Subcutaneous abdominal adipose tissue (tissue), 5 donors: ENCODE results near the gene FHL2.

ENCODE experiments used
- H3K27ac ChIP-seq: one replicate; pipeline ENCODE4 v1.7.0; 2013; ENCODE audit warnings: low read depth, mild to moderate bottlenecking, inconsistent platforms, low read length, moderate library complexity
- H3K27me3 ChIP-seq, 5 donors: one replicate each; pipeline ENCODE4 v1.7.0; 2013; ENCODE audit warnings: low read length in 5 of 5, inconsistent platforms in 1 of 5; ENCODE audit not compliant: control insufficient read depth in 5 of 5, insufficient read depth in 4 of 5
- H3K36me3 ChIP-seq, 5 donors: one replicate each; pipeline ENCODE4 v1.7.0; 2013; ENCODE audit warnings: low read length in 5 of 5; ENCODE audit not compliant: control insufficient read depth in 5 of 5, insufficient read depth in 5 of 5
- H3K4me1 ChIP-seq, 5 donors: one replicate each; pipeline ENCODE4 v1.7.0; 2013; ENCODE audit warnings: low read length in 5 of 5, mild to moderate bottlenecking in 3 of 5, moderate library complexity in 1 of 5; ENCODE audit not compliant: control insufficient read depth in 5 of 5, insufficient read depth in 5 of 5
- H3K4me3 ChIP-seq, 5 donors: one replicate each; pipeline ENCODE4 v1.7.0; 2013; ENCODE audit warnings: low read length in 5 of 5, low read depth in 1 of 5
- H3K9ac ChIP-seq, 5 donors: one replicate each; pipeline ENCODE4 v1.7.0; 2013; ENCODE audit warnings: low read length in 5 of 5, mild to moderate bottlenecking in 4 of 5, moderate library complexity in 3 of 5
- H3K9me3 ChIP-seq, 5 donors: one replicate each; pipeline ENCODE4 v1.7.0; 2013; ENCODE audit warnings: low read length in 5 of 5; ENCODE audit not compliant: control insufficient read depth in 5 of 5
- donor health status: healthy.
- donor health status: healthy.
- donor health status: healthy.
- donor health status: healthy.
- donor health status: healthy.

FHL2 gene

GRCh38 chr2:105373895-105374401 lies 24.9 kb downstream of the FHL2 start:
- H3K4me3 ChIP-seq = no peak overlapping the region
- no peak overlapping the region for H3K27ac ChIP-seq
- H3K4me1 ChIP-seq = peaks cover 0 to 38% (median 27%) of the 10 kb centered on the region in 5 donors
- H3K36me3 ChIP-seq = no peaks in the 10 kb centered on the region
- no peak overlapping the region for H3K9ac ChIP-seq
- no peaks in the 10 kb centered on the region for H3K9me3 ChIP-seq
- H3K27me3 ChIP-seq = no peaks in the 10 kb centered on the region

DNA sequence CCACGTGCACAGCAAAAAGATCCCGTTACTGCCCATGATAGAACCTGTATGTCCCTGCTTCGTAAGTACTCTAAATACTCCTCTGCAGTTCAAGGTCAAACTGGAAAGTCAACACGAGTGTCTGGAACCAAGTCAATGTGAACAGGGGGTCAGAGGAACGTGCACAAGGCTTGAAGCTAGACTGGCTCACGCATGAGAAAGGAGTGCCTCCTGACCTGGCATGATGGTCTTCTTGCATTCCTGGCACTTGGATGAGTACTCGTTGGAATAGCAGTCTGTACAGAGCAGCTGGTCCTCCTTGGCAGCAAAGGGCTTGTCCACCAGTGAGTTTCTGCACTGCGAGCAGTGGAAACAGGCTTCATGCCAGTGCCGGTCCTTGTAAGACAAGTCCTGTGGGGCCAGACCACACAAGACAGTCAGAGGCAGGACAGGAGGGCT lies 25.5 kb downstream of the FHL2 start:
- Histone ChIP-seq H3K4me3 (no peak overlapping the region), H3K36me3 (no peaks in the 10 kb centered on the region), H3K9me3 (no peaks in the 10 kb centered on the region), H3K27ac (no peak overlapping the region), H3K9ac (no peak overlapping the region), H3K4me1 (peaks cover 0 to 41% (median 27%) of the 10 kb centered on the region in 5 donors), H3K27me3 (no peaks in the 10 kb centered on the region)

GRCh38 chr2:105371810-105372209 lies 27.0 kb downstream of the FHL2 start:
- Histone ChIP-seq H3K9ac (no peak overlapping the region), H3K27ac (no peak overlapping the region), H3K36me3 (peaks cover 0 to 4% (median 0%) of the 10 kb centered on the region in 5 donors), H3K4me1 (peaks cover 0 to 38% (median 27%) of the 10 kb centered on the region in 5 donors), H3K4me3 (no peak overlapping the region), H3K9me3 (no peaks in the 10 kb centered on the region), H3K27me3 (no peaks in the 10 kb centered on the region)

- H3K36me3 ChIP-seq = peaks cover 0 to 6% (median 0%) of the 10 kb centered on the region in 5 donors
- H3K4me1 ChIP-seq = peaks cover 0 to 38% (median 27%) of the 10 kb centered on the region in 5 donors
Observed at GRCh38 chr2:105371156-105371555, 27.7 kb downstream of the FHL2 start.

DNA sequence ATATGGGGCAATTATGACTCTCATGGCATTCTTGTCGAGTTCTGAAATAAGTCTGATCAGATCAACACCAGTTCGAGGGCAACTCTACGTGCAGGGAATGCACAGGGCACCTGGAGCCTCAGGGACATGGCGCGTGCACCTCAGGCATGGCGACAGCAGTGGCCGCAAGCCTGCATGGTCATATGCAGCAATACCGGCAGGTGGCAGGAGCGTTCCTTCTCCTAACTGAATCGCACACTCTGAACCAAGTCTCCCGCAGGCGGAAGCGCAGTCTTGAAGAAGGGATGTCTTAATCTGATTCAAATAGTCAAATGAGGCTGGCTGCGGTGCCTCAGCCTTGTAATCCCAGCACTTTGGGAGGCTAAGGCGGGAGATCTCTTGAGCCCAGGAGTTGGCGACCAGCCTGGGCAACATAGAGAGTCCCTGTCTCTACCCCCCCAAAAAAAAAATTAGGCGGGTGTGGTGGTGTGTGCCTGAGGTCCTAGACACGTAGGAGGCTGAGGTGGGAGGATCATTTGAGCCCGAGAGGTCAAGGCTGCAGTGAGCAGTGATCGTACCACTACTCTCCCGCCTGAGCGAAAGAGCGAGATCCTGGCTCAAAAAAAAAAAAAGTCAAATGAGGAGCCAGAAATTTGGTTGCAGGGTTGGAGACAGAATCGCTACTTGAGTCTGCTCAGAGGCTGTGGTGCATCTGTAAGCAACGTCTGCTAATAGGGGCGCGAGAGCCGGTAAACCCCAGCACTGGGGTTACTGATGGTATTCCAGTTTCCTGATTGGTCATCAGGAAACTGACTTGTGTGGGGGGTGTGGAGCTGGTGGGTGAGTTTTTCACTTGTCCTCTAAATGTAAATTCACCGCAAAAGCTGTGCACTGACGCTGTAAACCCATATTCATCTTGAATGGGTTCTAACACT lies 28.8 kb downstream of the FHL2 start:
- no peak overlapping the region for H3K9ac ChIP-seq
- no peak overlapping the region for H3K4me3 ChIP-seq
- H3K27ac ChIP-seq = no peak overlapping the region
- H3K27me3 ChIP-seq = no peaks in the 10 kb centered on the region
- no peaks in the 10 kb centered on the region for H3K9me3 ChIP-seq
- H3K4me1 ChIP-seq = peaks cover 0 to 29% (median 20%) of the 10 kb centered on the region in 5 donors
- H3K36me3 ChIP-seq = peaks cover 0 to 10% (median 0%) of the 10 kb centered on the region in 5 donors

More at GRCh38 chr2:105371156-105371555, 27.7 kb downstream of the FHL2 start:
- Histone ChIP-seq H3K27me3 (no peaks in the 10 kb centered on the region), H3K9ac (no peak overlapping the region), H3K4me3 (no peak overlapping the region), H3K9me3 (no peaks in the 10 kb centered on the region), H3K27ac (no peak overlapping the region)

DNA sequence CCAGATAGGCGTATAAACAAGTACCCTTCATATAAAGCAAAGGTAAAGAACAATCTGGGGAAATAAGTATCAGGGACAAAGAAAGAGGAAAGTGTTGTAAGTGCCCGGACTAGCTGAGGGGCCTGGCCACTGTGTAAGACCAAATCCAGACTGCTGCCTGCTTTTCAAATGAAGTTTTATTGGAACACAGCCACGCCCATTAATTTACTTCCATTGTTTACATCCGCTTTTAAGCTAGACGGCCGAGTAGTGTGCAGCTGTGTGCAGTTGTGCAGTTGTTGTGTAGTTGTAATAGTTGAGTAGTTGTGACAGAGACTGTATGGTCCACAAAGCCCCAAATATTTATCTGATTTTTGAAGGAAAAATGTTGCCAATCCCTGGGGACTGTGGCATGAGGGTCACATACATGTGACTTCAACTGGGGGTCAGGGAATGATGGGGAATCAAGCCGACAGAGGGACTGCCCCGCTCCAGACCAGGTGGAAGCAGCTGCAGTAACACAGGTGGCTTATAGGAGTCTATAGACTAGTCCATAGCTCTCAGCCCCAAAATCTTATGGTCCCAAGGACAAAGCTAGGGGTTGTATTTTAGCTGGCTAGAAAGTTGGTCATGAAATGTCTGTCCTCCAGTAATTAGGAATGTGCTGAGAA lies 30.0 kb downstream of the FHL2 start:
- Histone ChIP-seq H3K4me1 (peaks cover 0 to 17% (median 11%) of the 10 kb centered on the region in 5 donors), H3K36me3 (peaks cover 0 to 15% (median 0%) of the 10 kb centered on the region in 5 donors), H3K9me3 (no peaks in the 10 kb centered on the region), H3K27me3 (no peaks in the 10 kb centered on the region), H3K9ac (no peak overlapping the region), H3K4me3 (no peak overlapping the region), H3K27ac (no peak overlapping the region)

- no peak overlapping the region for H3K27ac ChIP-seq
- H3K36me3 ChIP-seq = peaks cover 0 to 42% (median 14%) of the 10 kb centered on the region in 5 donors
- H3K27me3 ChIP-seq = no peaks in the 10 kb centered on the region
- no peaks in the 10 kb centered on the region for H3K9me3 ChIP-seq
- no peak overlapping the region for H3K9ac ChIP-seq
- H3K4me1 ChIP-seq = peaks cover 0 to 8% (median 2%) of the 10 kb centered on the region in 5 donors
- no peak overlapping the region for H3K4me3 ChIP-seq
Observed at GRCh38 chr2:105365206-105365605, 33.6 kb downstream of the FHL2 start.

- no peaks in the 10 kb centered on the region for H3K9me3 ChIP-seq
- peaks cover 0 to 6% (median under 1%) of the 10 kb centered on the region in 5 donors for H3K4me1 ChIP-seq
- H3K4me3 ChIP-seq = no peak overlapping the region
- peaks cover 0 to 45% (median 16%) of the 10 kb centered on the region in 5 donors for H3K36me3 ChIP-seq
- H3K27ac ChIP-seq = no peak overlapping the region
- H3K9ac ChIP-seq = no peak overlapping the region
- H3K27me3 ChIP-seq = no peaks in the 10 kb centered on the region
Observed at GRCh38 chr2:105364436-105365139, 34.3 kb downstream of the FHL2 start.

DNA sequence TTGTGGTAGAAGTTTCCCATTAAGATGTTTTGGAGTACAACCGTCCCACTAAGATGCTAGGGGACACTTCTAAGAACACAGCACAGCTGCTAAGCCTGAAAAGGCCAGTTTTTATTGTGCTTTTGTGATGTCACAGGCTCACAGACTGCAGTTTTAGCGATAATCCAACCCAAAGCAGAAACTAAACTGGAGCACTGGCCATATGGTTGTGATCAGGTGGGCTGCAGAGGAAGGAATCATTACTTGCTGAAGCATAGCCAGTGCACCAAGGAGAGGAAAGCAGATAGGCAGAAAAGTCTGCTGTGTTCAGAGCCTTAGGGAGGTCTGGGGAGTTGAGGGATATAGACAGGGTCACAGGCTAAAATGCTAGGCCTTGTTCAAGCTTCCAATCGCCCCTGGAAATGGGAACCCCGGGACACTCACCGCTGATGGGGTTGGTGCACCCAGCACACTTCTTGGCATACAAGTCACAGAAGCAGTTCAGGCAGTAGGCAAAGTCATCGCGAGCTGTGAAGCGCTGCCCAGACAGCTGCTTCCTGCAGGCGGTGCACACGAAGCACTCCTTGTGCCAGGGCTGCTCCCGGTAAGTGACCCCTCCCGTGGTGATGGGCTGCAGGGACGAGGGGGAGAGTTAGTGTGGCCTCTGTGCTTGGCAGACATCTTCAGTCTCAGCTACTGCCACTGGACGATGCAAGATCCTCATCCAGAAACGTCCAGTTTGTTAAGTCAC lies 35.8 kb downstream of the FHL2 start:
- Histone ChIP-seq H3K9me3 (no peaks in the 10 kb centered on the region), H3K27me3 (no peaks in the 10 kb centered on the region), H3K27ac (no peak overlapping the region), H3K4me1 (no peaks in the 10 kb centered on the region), H3K4me3 (no peak overlapping the region), H3K9ac (no peak overlapping the region), H3K36me3 (peaks cover 0 to 55% (median 24%) of the 10 kb centered on the region in 5 donors)
